OCI-LY7 (cell line): ENCODE results near the gene SLMAP. TPM values are rescaled to one million over a fixed set of nuclear protein-coding genes. Genes with fewer than 3 reads are reported as not detected.

Experiments used
- BruUV-seq: library from RNA; stranded (reverse); fragments of 400-500 nt; replicated peaks from 2 replicates; lab custom pipeline; 2021; lab: Mats Ljungman, UMichigan
- CTCF ChIA-PET: fragments of 300-600 bp; sonication (Branson Sonifier 250); formaldehyde crosslinking; loops from one replicate; lab custom pipeline; 2022; ENCODE audit warnings: antibody characterized with exemption; ENCODE audit not compliant: unreplicated experiment; lab: Charles Lee
- POLR2A ChIA-PET: fragments of 300-600 bp; sonication (Branson Sonifier 250); formaldehyde crosslinking; loops from one replicate; lab custom pipeline; 2022; ENCODE audit warnings: antibody characterized with exemption; lab: Charles Lee
- DNase-seq: peaks from one replicate; pipeline ENCODE4 v3.0.0-alpha.2; 2015; ENCODE audit warnings: low spot score
- H2AFZ ChIP-seq: fragments of 200-600 bp; sonication (generic), shearing (Covaris generic); 2 replicates; pipeline ENCODE4 v1.6.1; 2014; ENCODE audit warnings: mild to moderate bottlenecking, antibody characterized with exemption, low read length, moderate library complexity
- H3K27ac ChIP-seq: fragments of 200-600 bp; sonication (generic); 2 replicates; pipeline ENCODE4 v1.5.1; 2014; ENCODE audit warnings: mixed run types, low read depth, mild to moderate bottlenecking, moderate library complexity, low read length, inconsistent platforms; ENCODE audit not compliant: poor library complexity, severe bottlenecking
- H3K36me3 ChIP-seq: fragments of 200-600 bp; sonication (generic); 2 replicates; pipeline ENCODE4 v1.6.1; 2014; ENCODE audit warnings: mild to moderate bottlenecking, antibody characterized with exemption, low read length, moderate library complexity, mixed read lengths; ENCODE audit not compliant: insufficient read depth
- H3K4me1 ChIP-seq: fragments of 200-600 bp; sonication (generic); 2 replicates; pipeline ENCODE4 v1.5.1; 2014; ENCODE audit warnings: mild to moderate bottlenecking, low read length; ENCODE audit not compliant: insufficient read depth, poor library complexity, severe bottlenecking
- H3K4me2 ChIP-seq: fragments of 200-600 bp; sonication (generic); 2 replicates; pipeline ENCODE4 v1.6.1; 2014; ENCODE audit warnings: mild to moderate bottlenecking, low read length
- H3K4me3 ChIP-seq: fragments of 200-600 bp; sonication (generic); 2 replicates; pipeline ENCODE4 v1.5.1; 2014; ENCODE audit warnings: mild to moderate bottlenecking, low read depth, low read length; ENCODE audit not compliant: poor library complexity, severe bottlenecking
- H3K79me2 ChIP-seq: fragments of 200-600 bp; sonication (generic); 2 replicates; pipeline ENCODE4 v1.6.1; 2016; ENCODE audit warnings: low read depth, mild to moderate bottlenecking, low read length, moderate library complexity, mixed read lengths; ENCODE audit not compliant: insufficient read depth
- H3K9me2 ChIP-seq: fragments of 200-600 bp; sonication (generic); 2 replicates; pipeline ENCODE4 v1.6.1; 2016; ENCODE audit warnings: mild to moderate bottlenecking, low read length, mixed read lengths; ENCODE audit not compliant: insufficient read depth
- H3K9me3 ChIP-seq: fragments of 200-600 bp; sonication (generic); 2 replicates; pipeline ENCODE4 v1.6.1; 2014; ENCODE audit warnings: mild to moderate bottlenecking, mixed run types, low read length, mixed read lengths
- H4K20me1 ChIP-seq: fragments of 200-600 bp; sonication (generic); 2 replicates; pipeline ENCODE4 v1.6.1; 2014; ENCODE audit warnings: mild to moderate bottlenecking, antibody characterized with exemption, low read length, moderate library complexity, mixed read lengths; ENCODE audit not compliant: insufficient read depth
- CTCF ChIP-seq: fragments of 200-600 bp; sonication (generic); conservative IDR thresholded peaks from 2 replicates; pipeline ENCODE4 v1.5.1; 2014; ENCODE audit warnings: mild to moderate bottlenecking, antibody characterized with exemption, low read length, moderate library complexity, mixed read lengths
- EZH2phosphoT487 ChIP-seq: fragments of 200-600 bp; sonication (generic); IDR thresholded peaks from 2 replicates; pipeline ENCODE4 v1.6.1; 2018; ENCODE audit warnings: low read depth, borderline replicate concordance, mild to moderate bottlenecking, mixed run types, antibody characterized with exemption, low read length, moderate library complexity, mixed read lengths
- intact Hi-C: fragments of 100-400 bp; cut with micrococcal nuclease; formaldehyde crosslinking; loops from one replicate; pipeline ENCODE4 v1.10.0; 2022; ENCODE audit not compliant: unreplicated experiment
- total RNA-seq, 2 experiments: library from RNA; depleted of rRNA in 1 of 2; stranded (reverse); fragments of >200 nt in 1 of 2; shearing (Covaris generic) in 1 of 2; gene quantifications; 2 replicates each; pipeline ENCODE4 v1.2.3, GENCODE V29; 2014 to 2022

SLMAP gene
- total RNA-seq, 2 experiments from 2014 or later, result 41.6 to 68.4 TPM

DNA sequence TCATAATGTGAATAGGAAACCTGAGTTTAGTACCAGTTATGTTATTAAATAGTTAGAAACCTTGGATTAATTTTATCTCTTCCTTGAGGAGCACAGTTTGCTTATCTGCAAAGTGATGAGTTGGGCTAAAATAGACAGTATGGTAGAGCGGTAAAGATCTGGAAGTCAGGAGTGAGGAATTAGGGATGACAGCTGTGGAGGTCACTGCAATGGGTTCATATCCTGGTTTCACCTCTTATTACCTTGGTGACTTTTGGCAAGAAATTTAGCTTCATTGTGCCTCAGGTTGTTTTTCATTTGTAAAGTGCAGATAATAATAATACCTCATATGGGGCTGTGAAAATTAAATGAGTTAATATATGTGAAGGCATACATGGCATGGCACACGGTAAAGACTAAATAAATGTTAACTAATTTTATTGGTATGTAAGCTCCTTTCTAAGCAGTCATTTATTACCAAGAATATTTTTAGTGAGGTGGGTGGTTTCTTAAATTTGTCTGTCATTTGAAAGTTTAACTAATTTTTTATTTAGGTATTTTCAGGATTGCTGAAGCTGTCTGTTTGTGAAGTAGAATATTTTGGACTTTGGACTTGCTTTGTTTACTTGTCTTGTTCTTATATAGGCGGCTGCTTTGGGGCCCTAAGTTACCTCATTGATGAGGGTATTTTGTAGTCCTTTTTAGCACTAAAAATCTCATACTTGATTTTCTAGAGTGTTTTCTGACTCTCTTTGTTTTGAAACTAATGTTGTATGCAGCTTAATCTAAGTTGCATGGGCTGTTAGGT, 41.8 kb downstream of the SLMAP start:
- no peak overlapping the region for H3K4me3 ChIP-seq
- ChIA-PET POLR2A (interaction anchor here (0.6 to 1.3 kb wide), 6 partner anchors 24 to 667 kb away, joined by 3 to 7 read pairs (median 3); no protein-coding TSS in a partner anchor), CTCF (no interaction called here)
- H3K9me3 ChIP-seq, result no peaks in the 10 kb centered on the region
- peaks cover 12% of the 10 kb centered on the region for H3K36me3 ChIP-seq
- no peaks in the 10 kb centered on the region for H4K20me1 ChIP-seq
- no peak for TF ChIP-seq EZH2phosphoT487
- TF ChIP-seq CTCF, result no peak
- H3K79me2 ChIP-seq, result peaks cover 49% of the 10 kb centered on the region; the same call in 1 of the 2 replicates
- no TSS peak for BruUV-seq
- H2AFZ ChIP-seq, result no peak overlapping the region
- no peak for DNase-seq
- H3K4me1 ChIP-seq, result peaks cover 6% of the 10 kb centered on the region
- H3K4me2 ChIP-seq, result no peak overlapping the region
- no peaks in the 10 kb centered on the region for H3K9me2 ChIP-seq
- H3K27ac ChIP-seq, result no peak overlapping the region
- intact Hi-C loops, result no loop called here

- H3K9me3 ChIP-seq, result no peaks in the 10 kb centered on the region
- no peaks in the 10 kb centered on the region for H4K20me1 ChIP-seq
- intact Hi-C loops, result no loop called here
- no TSS peak for BruUV-seq
- ChIA-PET CTCF (no interaction called here), POLR2A (no interaction called here)
- H3K4me2 ChIP-seq, result no peak overlapping the region
- H3K4me3 ChIP-seq, result no peak overlapping the region
- no peaks in the 10 kb centered on the region for H3K36me3 ChIP-seq
- peaks cover 51% of the 10 kb centered on the region; the same call in 1 of the 2 replicates for H3K79me2 ChIP-seq
- no peak for DNase-seq
- H3K9me2 ChIP-seq, result no peaks in the 10 kb centered on the region
- TF ChIP-seq EZH2phosphoT487 (no peak), CTCF (no peak)
- H2AFZ ChIP-seq, result no peak overlapping the region
- no peak overlapping the region for H3K27ac ChIP-seq
- peaks cover 14% of the 10 kb centered on the region for H3K4me1 ChIP-seq
Measured at GRCh38 chr3:57803647-57804081, 47.6 kb downstream of the SLMAP start.

DNA sequence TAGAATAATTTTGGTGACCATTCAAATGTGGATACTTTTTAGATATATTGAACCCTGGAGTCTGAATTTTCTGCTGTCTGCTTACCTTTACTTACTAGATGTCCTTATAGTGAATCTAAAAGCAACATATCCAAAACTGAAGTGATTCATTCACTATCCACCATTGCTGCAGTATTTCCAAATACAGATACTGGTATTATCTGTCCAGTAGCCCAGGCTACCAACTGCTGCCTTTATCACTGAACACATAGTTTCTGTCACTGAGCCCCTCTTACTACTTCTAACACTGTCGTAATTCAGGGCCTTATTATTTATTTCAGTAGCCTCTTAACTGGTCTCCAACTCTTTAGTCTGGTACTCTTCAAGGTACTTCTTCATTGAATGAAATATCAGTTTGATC, 49.2 kb downstream of the SLMAP start:
- DNase-seq, result no peak
- no peak overlapping the region for H3K27ac ChIP-seq
- TF ChIP-seq EZH2phosphoT487 (no peak), CTCF (no peak)
- ChIA-PET POLR2A (no interaction called here), CTCF (no interaction called here)
- H3K79me2 ChIP-seq, result peaks cover 45% of the 10 kb centered on the region; the same call in 1 of the 2 replicates
- no peaks in the 10 kb centered on the region for H3K9me3 ChIP-seq
- no peaks in the 10 kb centered on the region for H3K9me2 ChIP-seq
- no peaks in the 10 kb centered on the region; the same call in 1 of the 2 replicates for H3K36me3 ChIP-seq
- H3K4me1 ChIP-seq, result peaks cover 14% of the 10 kb centered on the region
- intact Hi-C loops, result no loop called here
- no peaks in the 10 kb centered on the region for H4K20me1 ChIP-seq
- no peak overlapping the region for H3K4me3 ChIP-seq
- no TSS peak for BruUV-seq
- H2AFZ ChIP-seq, result no peak overlapping the region
- H3K4me2 ChIP-seq, result no peak overlapping the region
